Erythroblast (primary cell): Measurements from ENCODE around the gene XPR1.

Source experiments
- GATA1 ChIP-seq: IDR thresholded peaks from 2 replicates; pipeline ENCODE4 v1.6.1; 2011; ENCODE audit warnings: low read depth, mild to moderate bottlenecking, control low read depth, low read length, moderate library complexity
- POLR2A ChIP-seq: IDR thresholded peaks from 2 replicates; pipeline ENCODE4 v1.6.1; 2011; ENCODE audit warnings: mild to moderate bottlenecking, low read length

DNA sequence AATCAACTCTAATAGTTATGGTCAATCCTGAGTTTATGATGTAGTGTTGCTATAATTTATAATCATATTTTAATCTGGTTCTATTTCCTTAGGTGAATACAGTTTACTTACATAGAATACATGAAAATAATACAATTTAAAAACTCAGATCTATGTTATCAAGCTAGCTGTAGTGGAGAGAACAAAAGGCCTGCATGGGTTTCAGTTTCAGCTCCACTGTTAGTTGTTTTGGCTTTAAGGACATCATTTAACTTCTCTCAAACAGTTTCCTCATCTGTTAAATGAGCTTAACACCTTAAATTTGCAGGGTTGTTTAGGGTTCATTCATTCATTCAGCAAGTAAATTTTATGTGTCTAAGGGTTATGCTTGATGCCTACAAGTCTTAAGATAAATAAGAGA, 182.4 kb downstream of the XPR1 start:
- no peak for TF ChIP-seq POLR2A
- TF ChIP-seq GATA1 = no peak
